Subcutaneous abdominal adipose tissue (tissue), 5 donors: Measurements from ENCODE around the gene GRIA1.

Source experiments
- H3K27ac ChIP-seq: one replicate; pipeline ENCODE4 v1.7.0; 2013; ENCODE audit warnings: low read depth, mild to moderate bottlenecking, inconsistent platforms, low read length, moderate library complexity
- H3K27me3 ChIP-seq, 5 donors: one replicate each; pipeline ENCODE4 v1.7.0; 2013; ENCODE audit warnings: low read length in 5 of 5, inconsistent platforms in 1 of 5; ENCODE audit not compliant: control insufficient read depth in 5 of 5, insufficient read depth in 4 of 5
- H3K36me3 ChIP-seq, 5 donors: one replicate each; pipeline ENCODE4 v1.7.0; 2013; ENCODE audit warnings: low read length in 5 of 5; ENCODE audit not compliant: control insufficient read depth in 5 of 5, insufficient read depth in 5 of 5
- H3K4me1 ChIP-seq, 5 donors: one replicate each; pipeline ENCODE4 v1.7.0; 2013; ENCODE audit warnings: low read length in 5 of 5, mild to moderate bottlenecking in 3 of 5, moderate library complexity in 1 of 5; ENCODE audit not compliant: control insufficient read depth in 5 of 5, insufficient read depth in 5 of 5
- H3K4me3 ChIP-seq, 5 donors: one replicate each; pipeline ENCODE4 v1.7.0; 2013; ENCODE audit warnings: low read length in 5 of 5, low read depth in 1 of 5
- H3K9ac ChIP-seq, 5 donors: one replicate each; pipeline ENCODE4 v1.7.0; 2013; ENCODE audit warnings: low read length in 5 of 5, mild to moderate bottlenecking in 4 of 5, moderate library complexity in 3 of 5
- H3K9me3 ChIP-seq, 5 donors: one replicate each; pipeline ENCODE4 v1.7.0; 2013; ENCODE audit warnings: low read length in 5 of 5; ENCODE audit not compliant: control insufficient read depth in 5 of 5
- donor health status: healthy.
- donor health status: healthy.
- donor health status: healthy.
- donor health status: healthy.
- donor health status: healthy.

GRIA1 gene

DNA sequence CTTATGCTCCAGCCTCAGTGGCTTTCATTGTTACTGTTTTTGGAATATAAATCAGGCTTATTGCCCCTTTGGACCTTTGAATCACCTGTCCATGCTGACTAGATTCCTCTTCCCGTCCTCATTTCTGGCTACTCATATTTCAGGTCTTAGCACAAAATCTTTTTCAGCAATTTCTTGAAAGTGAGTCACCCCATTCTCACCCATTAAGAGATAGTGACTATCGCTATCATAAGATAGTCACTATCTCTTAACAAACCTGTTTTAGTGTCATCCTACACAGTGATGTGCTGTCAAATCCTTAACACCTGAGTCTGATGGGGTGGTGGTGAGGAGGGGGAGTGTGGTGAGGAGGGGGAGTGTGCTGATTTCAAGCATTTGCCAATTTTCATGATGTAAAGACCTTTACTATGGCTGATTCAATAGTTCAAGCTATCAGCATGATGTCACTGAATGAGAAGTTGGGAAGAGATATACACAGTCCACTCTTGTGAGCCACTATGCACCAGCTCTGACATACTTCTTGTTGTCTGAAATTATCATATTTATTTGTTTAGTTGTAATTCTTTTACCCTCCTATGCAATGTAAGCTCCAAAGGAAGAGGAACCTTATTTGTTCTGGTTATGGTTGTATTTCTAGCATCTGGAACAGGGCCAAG lies 95.3 kb downstream of the GRIA1 start:
- Histone ChIP-seq H3K27me3 (peaks cover 0 to 3% (median 0%) of the 10 kb centered on the region in 5 donors), H3K9ac (no peak overlapping the region), H3K36me3 (no peaks in the 10 kb centered on the region), H3K4me3 (no peak overlapping the region), H3K4me1 (no peaks in the 10 kb centered on the region), H3K9me3 (no peaks in the 10 kb centered on the region), H3K27ac (no peak overlapping the region)

DNA sequence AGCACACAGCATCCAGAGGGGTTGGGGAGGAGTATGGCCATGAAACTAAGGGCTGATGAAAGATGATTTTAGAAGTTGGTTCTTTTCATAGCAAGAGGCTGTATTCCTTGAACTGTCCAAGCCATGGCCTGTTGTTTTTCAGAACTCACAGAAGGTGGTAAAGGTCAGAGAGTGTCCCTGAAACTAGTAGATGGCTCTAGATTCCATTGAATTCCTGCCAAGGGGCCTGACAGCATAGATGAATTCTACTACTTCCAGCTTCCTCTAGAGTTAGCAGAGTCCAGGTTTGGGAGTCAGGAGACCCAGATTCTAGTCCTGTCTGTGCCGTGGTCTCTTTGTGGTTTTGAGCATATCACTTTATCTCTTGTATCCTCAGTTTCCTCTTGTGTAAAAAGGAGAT lies 101.6 kb downstream of the GRIA1 start:
- H3K4me1 ChIP-seq = no peaks in the 10 kb centered on the region
- no peak overlapping the region for H3K9ac ChIP-seq
- no peak overlapping the region for H3K4me3 ChIP-seq
- no peaks in the 10 kb centered on the region for H3K36me3 ChIP-seq
- no peaks in the 10 kb centered on the region for H3K27me3 ChIP-seq
- H3K9me3 ChIP-seq = no peaks in the 10 kb centered on the region
- H3K27ac ChIP-seq = no peak overlapping the region

GRCh38 chr5:153594785-153595184 lies 104.3 kb downstream of the GRIA1 start:
- Histone ChIP-seq H3K4me3 (no peak overlapping the region), H3K27ac (no peak overlapping the region), H3K4me1 (no peaks in the 10 kb centered on the region), H3K27me3 (no peaks in the 10 kb centered on the region), H3K9ac (no peak overlapping the region), H3K9me3 (no peaks in the 10 kb centered on the region), H3K36me3 (no peaks in the 10 kb centered on the region)

GRCh38 chr5:153598099-153598498 lies 107.6 kb downstream of the GRIA1 start:
- Histone ChIP-seq H3K36me3 (no peaks in the 10 kb centered on the region), H3K4me1 (no peaks in the 10 kb centered on the region), H3K9ac (no peak overlapping the region), H3K4me3 (no peak overlapping the region), H3K27ac (no peak overlapping the region), H3K9me3 (no peaks in the 10 kb centered on the region), H3K27me3 (no peaks in the 10 kb centered on the region)

DNA sequence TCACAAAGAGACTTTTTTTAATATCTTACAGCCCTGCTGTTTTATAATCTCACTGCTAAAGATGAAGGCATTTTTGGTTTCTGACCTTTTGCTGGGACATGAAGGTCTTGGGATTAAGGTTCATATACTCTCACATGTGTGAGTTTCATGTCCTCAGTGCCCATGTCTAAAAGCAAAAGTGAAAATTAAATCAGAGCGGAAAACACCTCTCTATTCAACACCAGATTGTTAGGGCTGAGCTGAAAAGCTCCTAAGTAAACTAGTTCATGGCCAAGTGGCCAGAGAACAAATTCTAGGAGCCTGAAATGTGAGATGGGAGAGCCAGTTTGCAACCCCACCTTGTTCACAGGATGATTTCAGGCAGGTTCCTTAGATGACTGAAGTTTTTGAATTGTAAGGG lies 110.9 kb downstream of the GRIA1 start:
- no peaks in the 10 kb centered on the region for H3K4me1 ChIP-seq
- no peaks in the 10 kb centered on the region for H3K27me3 ChIP-seq
- H3K36me3 ChIP-seq = no peaks in the 10 kb centered on the region
- H3K4me3 ChIP-seq = no peak overlapping the region
- H3K9ac ChIP-seq = no peak overlapping the region
- H3K27ac ChIP-seq = no peak overlapping the region
- H3K9me3 ChIP-seq = no peaks in the 10 kb centered on the region

DNA sequence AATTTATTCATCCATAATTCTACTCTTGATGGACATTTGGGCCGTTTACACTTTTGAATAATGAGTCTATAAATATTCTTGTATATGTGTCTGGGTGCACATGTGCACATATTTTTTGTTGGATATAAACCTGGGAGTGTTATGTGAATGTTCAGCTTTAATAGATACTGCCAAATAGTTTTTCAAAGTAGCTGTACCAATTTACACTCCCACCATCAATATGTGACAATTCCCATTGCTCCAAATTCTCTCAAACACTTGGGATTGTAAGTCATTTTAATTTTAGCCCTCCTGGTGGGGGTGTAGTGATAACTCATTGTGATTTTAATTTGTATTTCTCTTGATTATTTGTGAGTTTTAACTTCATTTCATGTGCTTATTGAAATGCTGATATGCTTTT lies 114.9 kb downstream of the GRIA1 start:
- Histone ChIP-seq H3K27ac (no peak overlapping the region), H3K4me3 (no peak overlapping the region), H3K9me3 (no peaks in the 10 kb centered on the region), H3K9ac (no peak overlapping the region), H3K4me1 (no peaks in the 10 kb centered on the region), H3K36me3 (no peaks in the 10 kb centered on the region), H3K27me3 (no peaks in the 10 kb centered on the region)

GRCh38 chr5:153610009-153610408 lies 119.5 kb downstream of the GRIA1 start:
- Histone ChIP-seq H3K9me3 (no peaks in the 10 kb centered on the region), H3K27ac (no peak overlapping the region), H3K4me3 (no peak overlapping the region), H3K27me3 (no peaks in the 10 kb centered on the region), H3K36me3 (no peaks in the 10 kb centered on the region), H3K9ac (no peak overlapping the region), H3K4me1 (no peaks in the 10 kb centered on the region)

DNA sequence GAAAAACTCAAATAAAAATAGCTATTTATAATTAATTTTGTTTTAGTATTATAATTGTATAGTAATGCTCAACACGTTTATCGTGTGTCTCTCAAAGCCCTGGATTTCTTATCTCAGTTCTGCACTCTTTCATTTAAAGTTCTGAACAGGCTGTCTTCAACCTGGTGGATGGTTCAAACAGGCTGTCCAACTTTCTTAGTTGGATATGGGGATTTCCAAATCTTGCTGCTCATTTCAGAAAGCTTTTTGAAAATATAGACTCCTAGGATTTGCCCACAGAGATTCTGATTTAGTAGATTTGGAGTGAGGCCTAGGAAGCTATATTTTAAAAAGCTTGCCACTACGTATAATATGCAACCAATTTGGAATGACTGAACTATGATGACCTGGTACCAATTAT lies 120.3 kb downstream of the GRIA1 start:
- Histone ChIP-seq H3K4me1 (no peaks in the 10 kb centered on the region), H3K27ac (no peak overlapping the region), H3K36me3 (no peaks in the 10 kb centered on the region), H3K9me3 (no peaks in the 10 kb centered on the region), H3K4me3 (no peak overlapping the region), H3K9ac (no peak overlapping the region), H3K27me3 (no peaks in the 10 kb centered on the region)

GRCh38 chr5:153613144-153613543 lies 122.7 kb downstream of the GRIA1 start:
- Histone ChIP-seq H3K27ac (no peak overlapping the region), H3K36me3 (no peaks in the 10 kb centered on the region), H3K27me3 (no peaks in the 10 kb centered on the region), H3K9me3 (no peaks in the 10 kb centered on the region), H3K4me1 (no peaks in the 10 kb centered on the region), H3K4me3 (no peak overlapping the region), H3K9ac (no peak overlapping the region)

GRCh38 chr5:153613672-153614071 lies 123.2 kb downstream of the GRIA1 start:
- no peaks in the 10 kb centered on the region for H3K4me1 ChIP-seq
- H3K27ac ChIP-seq = no peak overlapping the region
- H3K9ac ChIP-seq = no peak overlapping the region
- no peak overlapping the region for H3K4me3 ChIP-seq
- no peaks in the 10 kb centered on the region for H3K9me3 ChIP-seq
- H3K36me3 ChIP-seq = no peaks in the 10 kb centered on the region
- no peaks in the 10 kb centered on the region for H3K27me3 ChIP-seq

DNA sequence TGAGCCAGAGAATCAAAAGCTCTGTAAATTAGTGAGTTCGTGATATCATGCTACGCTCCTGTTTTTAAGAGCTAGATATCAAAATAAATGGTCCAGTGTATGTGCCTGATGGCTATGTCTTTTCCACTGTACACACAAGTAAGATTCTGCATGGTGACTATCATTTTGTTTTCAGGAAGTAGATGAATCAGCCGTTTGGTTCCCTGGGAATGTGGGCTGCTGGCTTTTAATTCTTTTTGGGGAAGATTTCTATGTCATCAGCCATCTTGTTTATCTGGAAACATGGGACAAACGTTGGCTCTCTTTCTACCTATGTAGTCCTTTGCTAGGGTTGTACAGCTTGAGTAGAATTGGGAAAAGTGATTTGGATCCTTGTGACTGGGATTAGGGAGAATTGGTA lies 126.7 kb downstream of the GRIA1 start:
- Histone ChIP-seq H3K27me3 (no peaks in the 10 kb centered on the region), H3K27ac (no peak overlapping the region), H3K4me1 (no peaks in the 10 kb centered on the region), H3K9ac (no peak overlapping the region), H3K4me3 (no peak overlapping the region), H3K9me3 (no peaks in the 10 kb centered on the region), H3K36me3 (no peaks in the 10 kb centered on the region)
